Muscle of arm (tissue), 12 donors: ENCODE results near the gene ZSCAN9. TPM values are rescaled to one million over a fixed set of nuclear protein-coding genes. Genes with fewer than 3 reads are reported as not detected.

Experiments
- DNase-seq: peaks from one replicate; pipeline ENCODE4 v3.0.0-alpha.2; 2013
- polyA plus RNA-seq, 12 donors: library from polyadenylated mRNA; unstranded; fragments of 120-200 nt; gene quantifications; one replicate each; pipeline ENCODE4 v1.2.1, GENCODE V29; 2013; ENCODE audit not compliant: insufficient read length in 12 of 12

The ZSCAN9 gene
- polyA plus RNA-seq, 12 donors = 16.0 to 29.8 (median 22.6) TPM; not detected in 1

DNA sequence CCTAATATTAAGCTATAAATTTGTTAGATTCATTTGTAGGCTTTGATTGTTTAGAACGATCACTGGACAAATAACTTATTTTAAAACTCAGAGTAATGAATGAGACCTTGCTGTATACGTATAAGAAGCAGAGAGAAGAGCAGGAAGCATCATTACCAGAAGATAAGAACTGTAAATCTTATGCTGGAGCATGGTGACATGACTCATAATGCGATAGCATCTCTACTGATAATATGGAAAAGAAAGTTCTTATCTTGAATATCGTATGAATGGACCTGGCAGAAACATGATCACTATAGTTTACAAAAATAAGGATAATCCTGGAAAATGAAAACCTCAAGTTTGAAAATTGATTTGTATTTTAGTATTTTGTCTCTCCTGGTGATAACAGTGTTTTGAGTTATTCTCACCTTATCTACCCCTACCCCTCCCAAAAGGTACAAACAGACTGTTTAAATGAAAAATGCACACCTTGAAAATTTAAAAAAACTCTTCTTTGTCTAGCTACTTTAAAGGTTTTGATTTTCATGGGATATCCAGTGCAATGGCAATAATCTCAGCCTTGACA, 39.8 kb downstream of the ZSCAN9 start:
- DNase-seq = no peak

DNA sequence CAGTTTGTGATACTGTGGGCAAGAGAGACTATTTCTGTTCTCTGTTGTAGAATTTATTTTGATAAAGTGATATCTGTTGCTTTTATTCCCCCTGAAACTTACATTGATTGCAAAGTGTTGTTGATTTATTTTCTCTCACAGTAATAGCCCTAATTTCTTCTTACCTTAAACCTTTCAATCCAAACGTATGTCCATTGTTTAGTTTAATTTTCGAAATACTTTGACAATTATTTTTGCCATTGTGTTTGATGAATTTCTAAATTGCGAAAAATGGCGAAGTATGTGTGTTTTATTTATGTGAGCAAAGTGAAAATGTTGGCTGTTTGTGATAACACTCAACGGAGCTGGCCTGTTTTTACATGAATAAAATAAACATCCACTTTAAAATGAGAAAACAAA, 41.5 kb downstream of the ZSCAN9 start:
- DNase-seq = no peak

DNA sequence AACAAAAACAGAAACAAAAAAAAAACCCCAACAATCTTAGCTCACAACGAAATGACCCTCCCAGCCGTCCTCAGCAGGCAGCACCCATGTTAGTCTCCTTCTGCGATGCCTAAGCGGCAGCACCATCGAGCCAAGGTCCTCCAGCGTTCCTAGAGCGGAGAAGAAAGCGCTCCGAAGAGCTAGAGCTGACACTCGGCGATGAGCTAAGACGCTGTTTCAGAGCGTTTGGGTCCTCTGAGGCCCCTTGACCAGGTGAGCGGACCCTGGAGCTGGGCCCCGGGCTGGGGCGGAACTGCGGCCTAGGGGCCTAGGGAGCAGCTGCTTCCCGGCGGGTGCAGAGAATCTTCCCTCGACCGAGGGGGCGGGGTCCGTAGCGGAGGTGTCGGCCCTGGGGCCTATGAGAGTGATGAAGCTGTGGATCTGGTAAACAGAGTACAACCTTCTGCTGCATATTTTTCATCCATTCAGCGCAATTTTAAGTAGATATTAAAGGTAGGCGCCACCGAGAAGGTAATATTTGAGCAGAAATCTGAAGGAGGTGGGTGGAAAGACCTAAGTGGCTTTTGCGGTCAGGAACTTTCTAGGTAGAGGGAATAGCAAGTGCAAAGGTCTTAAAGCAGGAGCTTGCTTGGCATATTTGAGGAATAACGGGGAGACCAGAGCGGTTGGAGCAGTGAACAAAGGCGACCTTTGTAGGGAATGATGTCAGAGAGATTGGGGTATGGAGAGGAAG, 42.1 kb downstream of the ZSCAN9 start, which contains the start of gene ZSCAN26:
ZSCAN26 (plus strand) TSS at position 182 of the 733 bp plus-strand sequence. CDS start 4,777 bp downstream, outside the sequence.
- peak; percentile 95 for DNase-seq

- DNase-seq = peak; percentile 13
These were observed 42.6 kb downstream of the ZSCAN9 start for GRCh38 chr6:28267695-28268059.

GRCh38 chr6:28269492-28269891, 44.4 kb downstream of the ZSCAN9 start:
- no peak for DNase-seq

GRCh38 chr6:28274888-28275287, 49.8 kb downstream of the ZSCAN9 start:
- DNase-seq = no peak

GRCh38 chr6:28277746-28278145, 52.7 kb downstream of the ZSCAN9 start:
- DNase-seq = no peak

GRCh38 chr6:28280595-28281287, 55.7 kb downstream of the ZSCAN9 start:
- no peak for DNase-seq

- peak; percentile 56 for DNase-seq
These were observed 56.4 kb downstream of the ZSCAN9 start, which contains the start of gene PGBD1 for GRCh38 chr6:28281288-28282064. PGBD1 (plus strand) TSS chr6:28281572; CDS start chr6:28283814, 2,242 bp downstream.

DNA sequence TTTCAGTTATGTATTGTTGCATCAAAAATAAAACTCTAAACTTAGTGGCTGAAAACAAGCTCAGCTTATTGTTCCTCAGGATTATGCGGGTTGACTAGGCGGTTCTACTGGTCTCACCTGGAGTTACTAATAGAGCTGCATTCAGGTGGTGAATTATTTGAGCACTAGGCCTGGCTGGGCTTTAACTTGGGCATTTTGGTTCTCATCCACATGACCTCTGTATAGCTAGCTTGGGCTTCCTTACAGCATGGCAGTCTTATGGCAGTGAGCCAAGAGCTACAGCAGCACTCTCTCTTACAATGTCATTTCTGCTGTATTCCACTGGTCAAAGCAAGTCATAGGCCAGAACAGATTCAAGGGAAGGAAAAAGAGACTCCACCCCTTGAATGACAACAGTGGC, 57.9 kb downstream of the ZSCAN9 start:
- DNase-seq = no peak

Other genes starting within 250 kb of the ZSCAN9 start
- 1 to 10 TPM in 1 of 12 donors, under 1 TPM in 9, not detected in 2; 0.42 to 1.6 (median 0.66) TPM for gene ZNF165, start 144.7 kb upstream of the ZSCAN9 start, polyA plus RNA-seq
- 1 to 10 TPM in 10 of 12 donors, not detected in 2; 3.0 to 6.3 (median 4.0) TPM for gene ZSCAN16, start 100.7 kb upstream of the ZSCAN9 start, polyA plus RNA-seq
- 10 to 100 TPM in 11 of 12 donors, not detected in 1; 21.8 to 32.0 (median 24.9) TPM for gene ZKSCAN8, start 83.4 kb upstream of the ZSCAN9 start, polyA plus RNA-seq
- 1 to 10 TPM in 10 of 12 donors, not detected in 2; 5.2 to 7.5 (median 6.4) TPM for gene ZKSCAN4, start 27.0 kb downstream of the ZSCAN9 start, polyA plus RNA-seq
- 1 to 10 TPM in 9 of 12 donors, under 1 TPM in 1, not detected in 2; 0.87 to 1.6 (median 1.5) TPM for gene NKAPL, start 34.0 kb downstream of the ZSCAN9 start, polyA plus RNA-seq
- gene ZSCAN26, start 41.9 kb downstream of the ZSCAN9 start, polyA plus RNA-seq = 10 to 100 TPM in 10 of 12 donors, 1 to 10 TPM in 1, not detected in 1; 7.5 to 27.5 (median 22.3) TPM
- 1 to 10 TPM in 10 of 12 donors, not detected in 2; 5.1 to 8.8 (median 6.9) TPM for gene PGBD1, start 56.3 kb downstream of the ZSCAN9 start, polyA plus RNA-seq
- gene ZSCAN31, start 110.9 kb downstream of the ZSCAN9 start, polyA plus RNA-seq = 10 to 100 TPM in 4 of 12 donors, 1 to 10 TPM in 7, not detected in 1; 6.1 to 13.4 (median 9.3) TPM
- gene ZKSCAN3, start 124.7 kb downstream of the ZSCAN9 start, polyA plus RNA-seq = 1 to 10 TPM in 11 of 12 donors, not detected in 1; 5.2 to 8.8 (median 7.5) TPM
- gene ZSCAN12, start 174.5 kb downstream of the ZSCAN9 start, polyA plus RNA-seq = 1 to 10 TPM in 11 of 12 donors, not detected in 1; 4.4 to 8.3 (median 6.4) TPM
- 10 to 100 TPM in 1 of 12 donors, 1 to 10 TPM in 10, not detected in 1; 4.6 to 13.4 (median 7.2) TPM for gene ZSCAN23, start 218.2 kb downstream of the ZSCAN9 start, polyA plus RNA-seq